Esophagus muscularis mucosa (tissue), 4 donors: ENCODE measurements around the gene INPP5J. TPM values are rescaled to one million over a fixed set of nuclear protein-coding genes. Genes with fewer than 3 reads are reported as not detected.

Experiments used
- DNase-seq: peaks from one replicate; pipeline ENCODE4 v3.0.0-alpha.2; 2017; ENCODE audit errors: extremely low spot score
- H3K27ac ChIP-seq, 4 donors: fragments of 200-600 bp; sonication (generic); replicated peaks in 1 of 4; 1 replicate in 3 of 4; 2 replicates in 1 of 4; pipeline ENCODE4 v1.5.1; 2016 to 2019; ENCODE audit warnings: mild to moderate bottlenecking in 1 of 4
- H3K27me3 ChIP-seq, 4 donors: fragments of 200-600 bp; sonication (generic); one replicate each; pipeline versions ENCODE4 v1.5.1 to v1.6.0; 2016 to 2019
- H3K36me3 ChIP-seq, 4 donors: fragments of 200-600 bp; sonication (generic); one replicate each; pipeline ENCODE4 v1.5.1; 2016 to 2019
- H3K4me1 ChIP-seq, 4 donors: fragments of 200-600 bp; sonication (generic); one replicate each; pipeline ENCODE4 v1.5.1; 2016 to 2019
- H3K4me3 ChIP-seq, 4 donors: fragments of 200-600 bp; sonication (generic); 1 replicate in 2 of 4; 2 replicates in 2 of 4; pipeline ENCODE4 v1.5.1; 2016 to 2019; ENCODE audit warnings: mild to moderate bottlenecking in 4 of 4, moderate library complexity in 1 of 4
- H3K9me3 ChIP-seq, 4 donors: fragments of 200-600 bp; sonication (generic); 1 replicate in 3 of 4; 2 replicates in 1 of 4; pipeline ENCODE4 v1.5.1; 2016 to 2019
- CTCF ChIP-seq, 3 experiments: fragments of 200-600 bp in 2 of 3; fragments of 450-650 bp in 1 of 3; sonication (generic) in 2 of 3; IDR thresholded peaks; one replicate each; pipeline ENCODE4 v1.5.1; 2017 to 2019; ENCODE audit warnings: antibody characterized with exemption in 3 of 3, mild to moderate bottlenecking in 2 of 3, moderate library complexity in 1 of 3
- EP300 ChIP-seq: sonication (generic); formaldehyde crosslinking; IDR thresholded peaks from one replicate; pipeline ENCODE4 v1.6.1; 2017; ENCODE audit warnings: antibody characterized with exemption
- POLR2A ChIP-seq: fragments of 450-650 bp; IDR thresholded peaks from one replicate; pipeline ENCODE4 v1.6.1; 2017; ENCODE audit warnings: antibody characterized with exemption, moderate library complexity, mild to moderate bottlenecking, low read depth
- POLR2AphosphoS5 ChIP-seq, 2 donors: sonication (generic); formaldehyde crosslinking; IDR thresholded peaks; one replicate each; pipeline ENCODE4 v1.6.1; 2017; ENCODE audit warnings: antibody characterized with exemption in 2 of 2
- WGBS: methylation state at CpG from one replicate; pipeline ENCODE4 v1.1.5; 2018; 5-methylcytosine and 5-hydroxymethylcytosine counted together
- intact Hi-C: fragments of 100-400 bp; cut with DNase I; formaldehyde crosslinking; loops from one replicate; pipeline ENCODE4 v1.15.1; 2023
- total RNA-seq, 4 donors: library from RNA; depleted of rRNA; stranded (reverse); fragments of >200 nt; gene quantifications; one replicate each; pipeline versions ENCODE4 v1.1.0 to v1.2.1, GENCODE V29; 2016

The INPP5J gene
- total RNA-seq, 4 donors from 2014 or later = 1.3 to 2.1 (median 1.8) TPM

GRCh38 chr22:31080164-31080847 is 42.5 kb upstream of the INPP5J start:
- Histone ChIP-seq H3K4me1 (peaks cover 34 to 57% (median 49%) of the 10 kb centered on the region in 4 donors), H3K27me3 (no peaks in the 10 kb centered on the region), H3K27ac (peak overlapping the region; percentile 98 to 99 (median 99)), H3K9me3 (no peaks in the 10 kb centered on the region), H3K4me3 (peak overlapping the region; percentile 68 to 91 (median 78)), H3K36me3 (peaks cover 0 to 14% (median 6%) of the 10 kb centered on the region in 4 donors)
- no peak for TF ChIP-seq POLR2A
- TF ChIP-seq POLR2AphosphoS5 (IDR thresholded peaks at IDR 0.05) = no peak
- TF ChIP-seq EP300 = no peak
- no peak for TF ChIP-seq CTCF (IDR thresholded peaks at IDR 0.05)
- no peak for DNase-seq
- WGBS = 36% methylated on average over 4 of the region's 5 CpGs
- intact Hi-C loops = no loop called here

- 0% methylated on average over 1 of the region's 63 CpGs for WGBS
- Histone ChIP-seq H3K9me3 (no peaks in the 10 kb centered on the region), H3K4me1 (peaks cover 36 to 57% (median 50%) of the 10 kb centered on the region in 4 donors), H3K27me3 (no peaks in the 10 kb centered on the region), H3K4me3 (peak within 1 kb of the TSS; percentile 68 to 91 (median 78)), H3K36me3 (peaks cover 0 to 16% (median 7%) of the 10 kb centered on the region in 4 donors), H3K27ac (peak within 1 kb of the TSS; percentile 98 to 99 (median 99))
- TF ChIP-seq POLR2A (peak; percentile 97), POLR2AphosphoS5 (IDR thresholded peaks at IDR 0.05) (peak in 1 of 2 donors; percentile 99), CTCF (IDR thresholded peaks at IDR 0.05) (no peak), EP300 (no peak)
- peak; percentile 97 for DNase-seq
- intact Hi-C loops = no loop called here
Observed at GRCh38 chr22:31080848-31081649, 41.7 kb upstream of the INPP5J start, which contains the start of gene SMTN. TSS of gene SMTN (plus strand) at chr22:31081318. CDS start at chr22:31083259, 1,941 bp downstream.

GRCh38 chr22:31081963-31082605 is 40.7 kb upstream of the INPP5J start:
- WGBS = 29% methylated on average over 4 of the region's 6 CpGs
- intact Hi-C loops = loop anchor here (1.0 to 2.0 kb wide), 2 partner anchors 46 to 113 kb away; partner anchors contain the start of genes MORC2 and TUG1
- DNase-seq = no peak
- Histone ChIP-seq H3K27me3 (no peaks in the 10 kb centered on the region), H3K4me1 (peaks cover 41 to 63% (median 57%) of the 10 kb centered on the region in 4 donors), H3K4me3 (peak overlapping the region; percentile 68 to 91 (median 78)), H3K36me3 (peaks cover 0 to 24% (median 8%) of the 10 kb centered on the region in 4 donors), H3K27ac (peak overlapping the region; percentile 98 to 99 (median 99)), H3K9me3 (no peaks in the 10 kb centered on the region)
- TF ChIP-seq EP300 (no peak), POLR2A (no peak), POLR2AphosphoS5 (IDR thresholded peaks at IDR 0.05) (no peak), CTCF (IDR thresholded peaks at IDR 0.05) (no peak)

GRCh38 chr22:31082606-31083376 is 40.0 kb upstream of the INPP5J start:
- WGBS = 60% methylated on average over 10 of the region's 11 CpGs
- peaks cover 6 to 31% (median 14%) of the 10 kb centered on the region in 4 donors for H3K36me3 ChIP-seq
- peak overlapping the region; percentile 98 to 99 (median 99) for H3K27ac ChIP-seq
- intact Hi-C loops = loop anchor here (1.0 to 2.0 kb wide), 2 partner anchors 46 to 114 kb away; partner anchors contain the start of genes MORC2 and TUG1
- peak overlapping the region; percentile 68 to 91 (median 78) for H3K4me3 ChIP-seq
- peaks cover 48 to 70% (median 64%) of the 10 kb centered on the region in 4 donors for H3K4me1 ChIP-seq
- TF ChIP-seq CTCF (IDR thresholded peaks at IDR 0.05) = peak; percentile 78 to 85 (median 80)
- TF ChIP-seq POLR2A = no peak
- TF ChIP-seq POLR2AphosphoS5 (IDR thresholded peaks at IDR 0.05) = peak in 1 of 2 donors; percentile 78
- TF ChIP-seq EP300 = no peak
- H3K9me3 ChIP-seq = no peaks in the 10 kb centered on the region
- no peaks in the 10 kb centered on the region for H3K27me3 ChIP-seq
- no peak for DNase-seq
